ENCODE measurements around the gene TEKTIP1.
A peak's percentile ranks its signal among the peaks of the same experiment; 100 is the strongest.
"Not testable (repeated sequence)": the region's sequence is repeated elsewhere in the genome, so short reads cannot be mapped to it uniquely, and the experiment has no call there.

The TEKTIP1 gene

DNA sequence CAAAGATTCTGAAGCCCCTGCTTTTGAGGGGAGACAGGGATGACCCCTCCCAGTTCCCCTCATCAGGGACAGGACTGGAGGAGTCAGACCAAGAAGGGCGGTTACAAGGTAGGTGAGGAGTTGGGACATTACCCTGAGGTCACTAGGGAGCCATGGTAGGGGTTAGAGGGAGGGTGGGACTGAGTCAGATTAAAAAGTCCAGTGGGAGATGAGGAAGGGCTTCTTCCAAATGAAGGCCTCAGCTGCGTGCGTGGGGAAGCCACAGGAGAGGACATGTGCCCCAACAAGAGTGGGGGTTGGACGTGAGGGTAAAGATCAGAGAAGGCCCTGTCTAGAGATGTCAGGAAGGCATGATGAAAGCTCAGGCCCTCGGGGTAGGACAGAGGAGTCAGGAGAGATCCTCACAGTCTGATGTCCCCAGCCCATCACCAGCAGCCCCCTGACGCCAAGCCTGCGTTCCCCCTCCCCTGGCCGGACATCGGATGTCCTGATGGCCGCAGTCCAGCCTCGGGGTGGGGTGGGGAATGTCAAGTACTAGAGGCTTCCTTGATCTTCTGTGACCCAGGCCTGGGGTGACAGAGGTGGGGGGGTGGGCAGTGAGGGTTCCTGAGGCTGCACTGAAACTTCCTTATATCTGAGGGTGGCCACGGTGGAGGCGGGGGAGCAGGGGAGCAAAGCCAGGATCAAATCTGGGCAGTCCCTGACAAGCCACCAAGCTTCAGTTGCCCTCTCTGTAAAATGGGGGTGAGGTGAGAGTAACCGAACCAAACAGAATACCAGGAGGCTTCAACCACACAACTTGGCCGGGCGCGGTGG, 24.9 kb downstream of the TEKTIP1 start:
- Histone ChIP-seq H3K9ac (ENCODE audit: low read depth, low read length) (no peak overlapping the region), H3K9me3 (ENCODE audit: control insufficient read depth, insufficient read depth, low read length) (no peaks in the 10 kb centered on the region), H3K36me3 (ENCODE audit: insufficient read depth, low read length) (no peaks in the 10 kb centered on the region), H3K4me1 (ENCODE audit: insufficient read depth, low read length) (no peaks in the 10 kb centered on the region; the same call in 1 of the 2 replicates)

DNA sequence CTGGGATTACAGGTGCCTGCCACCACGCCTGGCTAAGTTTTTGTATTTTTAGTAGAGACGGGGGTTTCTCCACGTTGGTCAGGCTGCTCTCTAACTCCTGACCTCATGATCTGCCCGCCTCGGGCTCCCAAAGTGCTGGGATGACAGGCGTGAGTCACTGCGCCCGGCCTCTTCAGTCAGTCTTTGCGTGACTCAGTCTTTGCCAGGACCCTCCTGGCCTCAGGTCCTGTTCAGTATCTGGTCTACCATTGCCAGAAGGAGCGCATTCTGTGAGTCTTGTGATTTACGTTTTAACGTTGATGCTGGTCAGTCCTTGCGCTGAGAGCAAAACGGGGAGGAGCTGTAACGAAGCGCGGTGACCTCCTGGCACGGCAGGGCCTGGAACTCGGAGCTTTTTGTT, 26.2 kb downstream of the TEKTIP1 start:
- no peaks in the 10 kb centered on the region for H3K9me3 ChIP-seq (ENCODE audit: control insufficient read depth, insufficient read depth, low read length)
- no peak overlapping the region for H3K9ac ChIP-seq (ENCODE audit: low read depth, low read length)
- no peaks in the 10 kb centered on the region for H3K36me3 ChIP-seq (ENCODE audit: insufficient read depth, low read length)
- no peaks in the 10 kb centered on the region; the same call in 1 of the 2 replicates for H3K4me1 ChIP-seq (ENCODE audit: insufficient read depth, low read length)

DNA sequence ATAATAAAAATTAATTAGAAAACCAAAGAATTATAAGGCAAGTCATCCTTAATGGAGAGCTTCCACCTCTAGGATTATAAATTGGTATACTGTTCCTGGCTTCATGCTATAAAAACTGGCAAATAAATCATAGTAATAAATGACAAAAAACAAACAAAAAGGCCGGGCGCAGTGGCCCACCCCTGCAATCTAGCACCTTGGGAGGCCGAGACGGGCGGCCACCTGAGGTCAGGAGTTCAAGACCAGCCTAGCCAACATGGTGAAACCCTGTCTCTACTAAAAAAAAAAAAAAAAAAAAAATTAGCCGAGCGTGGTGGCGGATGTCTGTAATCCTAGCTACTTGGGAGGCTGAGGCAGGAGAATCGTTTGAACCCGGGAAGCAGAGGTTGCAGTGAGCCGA, 31.1 kb downstream of the TEKTIP1 start:
- not testable (repeated sequence) for H3K36me3 ChIP-seq (ENCODE audit: insufficient read depth, low read length); H3K4me1 ChIP-seq (ENCODE audit: insufficient read depth, low read length); H3K9ac ChIP-seq (ENCODE audit: low read depth, low read length); H3K9me3 ChIP-seq (ENCODE audit: control insufficient read depth, insufficient read depth, low read length)

DNA sequence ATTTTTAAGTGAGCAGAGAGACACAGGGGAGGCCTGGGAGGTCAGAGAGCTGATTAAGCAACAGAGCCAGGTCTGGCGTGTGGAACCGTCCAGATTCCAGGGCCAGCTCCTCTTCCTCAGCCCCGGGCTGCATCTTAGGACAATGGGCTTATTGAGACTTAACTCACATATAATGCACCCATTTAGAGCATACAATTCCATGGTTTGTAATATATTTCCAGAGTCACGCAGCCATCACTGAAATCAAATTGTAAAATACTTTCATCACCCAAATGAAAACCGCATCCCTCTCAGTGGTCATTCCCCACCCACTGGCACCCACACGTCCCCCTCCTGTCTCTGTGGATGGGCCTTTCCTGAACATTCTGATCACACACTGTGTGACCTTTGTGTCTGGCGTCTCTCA, 31.6 kb downstream of the TEKTIP1 start:
- Histone ChIP-seq H3K36me3 (ENCODE audit: insufficient read depth, low read length) (no peaks in the 10 kb centered on the region), H3K9me3 (ENCODE audit: control insufficient read depth, insufficient read depth, low read length) (no peaks in the 10 kb centered on the region), H3K4me1 (ENCODE audit: insufficient read depth, low read length) (no peaks in the 10 kb centered on the region; the same call in 1 of the 2 replicates), H3K9ac (ENCODE audit: low read depth, low read length) (no peak overlapping the region)

DNA sequence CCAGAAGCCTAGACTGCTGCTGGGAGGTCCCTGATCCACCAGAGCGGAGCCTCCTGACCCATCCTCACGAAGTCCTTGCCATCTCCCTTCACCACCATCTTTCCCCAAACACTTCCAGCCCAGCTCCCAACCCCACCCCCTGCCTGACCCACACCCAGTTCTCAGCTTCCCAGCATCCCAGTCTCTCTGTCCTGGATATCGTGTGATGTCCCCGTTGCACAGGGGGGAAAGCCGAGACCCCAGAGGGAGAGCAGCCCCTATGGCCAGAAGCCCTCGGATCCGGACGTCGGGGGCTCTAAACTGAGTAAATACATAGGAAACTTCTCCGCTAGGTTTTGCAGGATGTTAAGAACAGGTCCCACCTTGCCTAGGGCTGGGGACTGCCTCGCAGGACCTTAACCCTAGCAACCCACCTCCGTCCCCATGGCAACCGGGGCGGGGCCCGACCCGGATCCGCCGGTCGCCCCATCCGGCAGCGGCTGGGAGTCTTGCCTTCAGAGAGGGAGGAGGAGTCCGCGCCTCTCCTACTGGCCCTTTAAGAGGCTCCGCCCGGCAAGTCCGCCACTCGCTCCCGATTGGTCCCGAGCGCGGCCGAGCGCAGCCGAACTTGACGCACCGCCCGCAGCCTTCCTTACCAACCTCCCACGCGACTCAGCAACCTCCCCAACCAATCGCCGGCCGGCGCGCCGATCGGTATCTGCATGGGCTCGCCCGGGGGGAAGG, 33.3 kb downstream of the TEKTIP1 start:
- H3K9me3 ChIP-seq (ENCODE audit: control insufficient read depth, insufficient read depth, low read length): no peaks in the 10 kb centered on the region
- peak overlapping the region; percentile 45; the same call in 1 of the 2 replicates for H3K9ac ChIP-seq (ENCODE audit: low read depth, low read length)
- no peaks in the 10 kb centered on the region for H3K36me3 ChIP-seq (ENCODE audit: insufficient read depth, low read length)
- no peaks in the 10 kb centered on the region; the same call in 1 of the 2 replicates for H3K4me1 ChIP-seq (ENCODE audit: insufficient read depth, low read length)

DNA sequence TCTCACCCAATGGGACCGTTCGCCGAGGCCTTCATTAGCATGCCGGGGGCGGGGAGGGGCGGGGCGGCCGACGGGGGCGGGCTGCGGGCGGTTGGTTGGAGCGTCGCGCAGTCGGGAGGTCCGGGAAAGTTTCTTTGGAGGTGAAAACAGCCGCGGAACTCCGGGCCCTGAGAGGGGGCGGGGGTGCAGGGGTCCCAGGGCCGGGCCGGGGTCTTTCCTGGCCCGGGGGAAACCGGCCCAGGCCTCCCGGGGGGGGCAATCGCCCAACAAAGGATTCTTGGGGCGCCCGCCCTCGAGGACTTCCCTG, 33.8 kb downstream of the TEKTIP1 start, which contains the start of gene HMG20B:
Gene HMG20B (plus strand): TSS at position 90 of the 307 bp plus-strand sequence. CDS start 366 bp downstream, outside the sequence.
- Histone ChIP-seq H3K4me1 (ENCODE audit: insufficient read depth, low read length) (no peaks in the 10 kb centered on the region; the same call in 1 of the 2 replicates), H3K36me3 (ENCODE audit: insufficient read depth, low read length) (no peaks in the 10 kb centered on the region), H3K9ac (ENCODE audit: low read depth, low read length) (peak within 1 kb of the TSS; percentile 74), H3K9me3 (ENCODE audit: control insufficient read depth, insufficient read depth, low read length) (no peaks in the 10 kb centered on the region)

DNA sequence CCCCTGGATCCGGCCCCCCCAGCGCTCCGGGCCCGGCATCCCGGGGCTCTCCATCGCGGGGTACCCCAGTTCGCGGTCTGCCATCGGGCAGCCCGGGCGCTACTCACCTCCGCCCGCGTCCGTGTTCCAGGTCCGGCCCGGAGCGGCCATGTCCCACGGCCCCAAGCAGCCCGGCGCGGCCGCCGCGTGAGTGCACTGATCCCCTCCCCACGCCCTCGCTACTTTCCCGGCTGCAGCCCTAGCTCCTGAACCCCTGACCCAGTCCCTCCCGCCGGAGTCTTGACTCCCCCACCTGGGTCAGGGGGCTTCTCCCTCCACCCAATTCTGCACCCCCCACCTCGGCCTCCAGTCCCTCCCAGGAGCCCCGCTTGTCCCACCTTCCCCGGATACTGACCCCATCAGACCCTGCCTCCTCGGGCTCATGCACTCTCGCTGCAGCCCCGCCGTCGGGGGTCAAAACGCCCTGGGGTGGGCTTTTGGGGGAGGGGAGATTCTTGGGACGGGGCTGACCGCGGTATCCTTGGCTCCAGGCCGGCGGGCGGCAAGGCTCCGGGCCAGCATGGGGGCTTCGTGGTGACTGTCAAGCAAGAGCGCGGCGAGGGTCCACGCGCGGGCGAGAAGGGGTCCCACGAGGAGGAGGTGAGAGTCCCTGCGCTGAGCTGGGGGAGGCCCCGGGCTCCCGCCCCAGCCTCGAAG, 34.3 kb downstream of the TEKTIP1 start:
- Histone ChIP-seq H3K9me3 (ENCODE audit: control insufficient read depth, insufficient read depth, low read length) (no peaks in the 10 kb centered on the region), H3K4me1 (ENCODE audit: insufficient read depth, low read length) (no peaks in the 10 kb centered on the region; the same call in 1 of the 2 replicates), H3K9ac (ENCODE audit: low read depth, low read length) (peak overlapping the region; percentile 74), H3K36me3 (ENCODE audit: insufficient read depth, low read length) (no peaks in the 10 kb centered on the region)

DNA sequence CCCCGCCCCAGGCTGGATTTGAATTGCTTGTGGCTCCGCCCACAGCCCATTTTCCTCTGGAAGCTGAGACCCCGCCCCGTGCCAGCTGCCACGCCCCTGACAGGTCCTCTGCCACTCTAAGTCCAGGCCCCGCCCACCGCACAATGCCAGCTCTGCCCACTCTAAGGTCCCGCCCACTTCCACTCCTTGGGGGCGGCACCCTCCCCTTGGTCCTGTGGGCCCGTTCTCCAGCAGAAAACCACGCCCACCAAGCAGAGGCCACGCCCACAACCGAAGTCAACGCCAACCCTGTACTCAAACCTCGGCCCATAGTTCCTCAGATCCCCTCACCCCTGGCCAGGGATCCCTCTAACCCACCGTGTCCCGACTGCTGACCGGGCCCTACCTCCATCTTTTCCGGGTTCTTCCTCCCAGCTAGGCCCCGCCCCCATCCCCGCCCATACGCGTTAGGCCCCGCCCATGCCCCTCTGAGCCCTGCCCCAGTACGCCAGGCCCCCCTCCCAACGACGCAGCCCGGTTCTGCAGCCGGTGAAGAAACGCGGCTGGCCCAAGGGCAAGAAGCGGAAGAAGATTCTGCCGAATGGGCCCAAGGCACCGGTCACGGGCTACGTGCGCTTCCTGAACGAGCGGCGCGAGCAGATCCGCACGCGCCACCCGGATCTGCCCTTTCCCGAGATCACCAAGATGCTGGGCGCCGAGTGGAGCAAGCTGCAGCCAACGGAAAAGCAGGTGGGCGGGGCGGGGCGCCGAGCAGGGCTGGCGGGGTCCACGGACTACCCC, 35.1 kb downstream of the TEKTIP1 start:
- Histone ChIP-seq H3K36me3 (ENCODE audit: insufficient read depth, low read length) (no peaks in the 10 kb centered on the region), H3K9ac (ENCODE audit: low read depth, low read length) (peak overlapping the region; percentile 74), H3K4me1 (ENCODE audit: insufficient read depth, low read length) (no peaks in the 10 kb centered on the region; the same call in 1 of the 2 replicates), H3K9me3 (ENCODE audit: control insufficient read depth, insufficient read depth, low read length) (no peaks in the 10 kb centered on the region)

DNA sequence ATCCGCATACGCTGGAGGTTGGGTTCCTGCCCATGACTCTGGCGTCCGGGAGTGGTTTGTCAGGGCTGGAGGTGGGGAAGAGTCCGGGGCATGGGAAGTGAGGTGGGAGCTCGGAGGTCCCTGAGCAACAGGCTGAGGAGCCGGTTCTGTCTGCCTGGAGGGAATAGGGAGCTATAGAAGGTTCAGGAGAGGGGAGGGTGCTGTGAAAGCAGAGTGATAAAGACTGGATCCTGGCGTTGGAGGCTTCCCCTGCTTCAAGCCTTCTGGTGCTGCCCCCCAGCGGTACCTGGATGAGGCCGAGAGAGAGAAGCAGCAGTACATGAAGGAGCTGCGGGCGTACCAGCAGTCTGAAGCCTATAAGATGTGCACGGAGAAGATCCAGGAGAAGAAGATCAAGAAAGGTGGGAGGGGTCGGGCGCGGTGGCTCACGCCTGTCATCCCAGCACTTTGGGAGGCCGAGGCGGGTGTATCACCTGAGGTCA, 36.3 kb downstream of the TEKTIP1 start:
- no peak overlapping the region for H3K9ac ChIP-seq (ENCODE audit: low read depth, low read length)
- no peaks in the 10 kb centered on the region for H3K9me3 ChIP-seq (ENCODE audit: control insufficient read depth, insufficient read depth, low read length)
- no peaks in the 10 kb centered on the region; the same call in 1 of the 2 replicates for H3K4me1 ChIP-seq (ENCODE audit: insufficient read depth, low read length)
- no peaks in the 10 kb centered on the region for H3K36me3 ChIP-seq (ENCODE audit: insufficient read depth, low read length)

DNA sequence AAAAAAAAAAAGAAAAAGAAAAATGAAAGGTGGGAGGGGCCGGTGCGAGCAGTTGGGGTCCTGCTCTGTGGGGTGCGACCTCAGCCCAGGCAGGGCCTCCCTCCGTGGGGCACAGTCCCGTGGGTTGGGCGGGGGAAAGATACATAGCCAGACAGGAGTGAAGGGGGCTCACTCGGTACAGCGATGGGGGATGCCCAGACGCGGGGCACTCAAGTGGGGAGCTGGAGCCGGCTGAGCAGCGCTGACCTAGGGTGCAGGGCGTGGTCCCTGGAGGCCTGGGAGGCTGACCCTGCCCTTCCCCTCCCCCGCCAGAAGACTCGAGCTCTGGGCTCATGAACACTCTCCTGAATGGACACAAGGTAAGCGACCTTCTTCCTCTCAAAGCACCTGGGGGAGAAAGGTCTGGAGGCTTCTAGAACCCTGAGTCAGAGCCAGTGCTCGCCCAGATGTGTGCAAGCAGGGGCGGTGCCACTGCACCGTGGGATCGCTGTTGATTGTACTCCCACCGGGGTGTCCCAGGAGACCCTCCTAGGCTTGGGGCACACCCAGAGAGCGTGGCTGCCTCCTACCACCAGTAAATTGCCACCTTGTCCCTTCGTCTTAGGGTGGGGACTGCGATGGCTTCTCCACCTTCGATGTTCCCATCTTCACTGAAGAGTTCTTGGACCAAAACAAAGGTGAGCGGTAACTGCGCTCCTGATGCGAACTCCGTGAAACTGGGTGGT, 37.1 kb downstream of the TEKTIP1 start:
- Histone ChIP-seq H3K9me3 (ENCODE audit: control insufficient read depth, insufficient read depth, low read length) (no peaks in the 10 kb centered on the region), H3K4me1 (ENCODE audit: insufficient read depth, low read length) (no peaks in the 10 kb centered on the region; the same call in 1 of the 2 replicates), H3K9ac (ENCODE audit: low read depth, low read length) (peak overlapping the region; percentile 57), H3K36me3 (ENCODE audit: insufficient read depth, low read length) (no peaks in the 10 kb centered on the region)

DNA sequence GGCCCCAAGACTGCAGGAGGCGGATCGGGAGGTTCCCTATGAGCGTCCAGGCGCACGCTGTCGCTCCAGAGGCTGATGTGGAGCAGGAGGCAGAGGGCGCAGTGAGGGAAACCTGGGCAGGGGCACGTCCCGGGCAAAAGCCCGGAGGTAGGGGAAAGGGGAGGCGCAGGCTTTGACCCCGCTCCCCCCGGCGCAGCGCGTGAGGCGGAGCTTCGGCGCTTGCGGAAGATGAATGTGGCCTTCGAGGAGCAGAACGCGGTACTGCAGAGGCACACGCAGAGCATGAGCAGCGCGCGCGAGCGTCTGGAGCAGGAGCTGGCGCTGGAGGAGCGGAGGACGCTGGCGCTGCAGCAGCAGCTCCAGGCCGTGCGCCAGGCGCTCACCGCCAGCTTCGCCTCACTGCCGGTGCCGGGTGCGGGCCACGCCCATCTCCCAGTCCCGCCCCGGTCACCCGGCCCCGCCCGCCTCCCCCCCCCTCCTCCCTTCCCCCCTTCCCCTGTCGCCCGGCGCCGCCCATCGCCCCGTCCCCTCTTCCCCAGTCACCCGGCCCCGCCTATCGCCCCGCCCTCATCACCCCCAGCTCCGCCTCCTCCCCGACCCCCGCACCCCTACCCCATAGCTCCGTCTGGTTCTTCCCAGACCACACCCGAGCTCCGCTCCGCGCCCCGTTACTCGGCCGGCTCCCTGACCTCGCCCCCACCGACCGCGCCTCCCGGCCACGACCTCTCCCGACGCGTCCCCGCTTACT, 37.9 kb downstream of the TEKTIP1 start:
- Histone ChIP-seq H3K9me3 (ENCODE audit: control insufficient read depth, insufficient read depth, low read length) (no peaks in the 10 kb centered on the region), H3K36me3 (ENCODE audit: insufficient read depth, low read length) (no peaks in the 10 kb centered on the region), H3K9ac (ENCODE audit: low read depth, low read length) (peak overlapping the region; percentile 57), H3K4me1 (ENCODE audit: insufficient read depth, low read length) (no peaks in the 10 kb centered on the region; the same call in 1 of the 2 replicates)

DNA sequence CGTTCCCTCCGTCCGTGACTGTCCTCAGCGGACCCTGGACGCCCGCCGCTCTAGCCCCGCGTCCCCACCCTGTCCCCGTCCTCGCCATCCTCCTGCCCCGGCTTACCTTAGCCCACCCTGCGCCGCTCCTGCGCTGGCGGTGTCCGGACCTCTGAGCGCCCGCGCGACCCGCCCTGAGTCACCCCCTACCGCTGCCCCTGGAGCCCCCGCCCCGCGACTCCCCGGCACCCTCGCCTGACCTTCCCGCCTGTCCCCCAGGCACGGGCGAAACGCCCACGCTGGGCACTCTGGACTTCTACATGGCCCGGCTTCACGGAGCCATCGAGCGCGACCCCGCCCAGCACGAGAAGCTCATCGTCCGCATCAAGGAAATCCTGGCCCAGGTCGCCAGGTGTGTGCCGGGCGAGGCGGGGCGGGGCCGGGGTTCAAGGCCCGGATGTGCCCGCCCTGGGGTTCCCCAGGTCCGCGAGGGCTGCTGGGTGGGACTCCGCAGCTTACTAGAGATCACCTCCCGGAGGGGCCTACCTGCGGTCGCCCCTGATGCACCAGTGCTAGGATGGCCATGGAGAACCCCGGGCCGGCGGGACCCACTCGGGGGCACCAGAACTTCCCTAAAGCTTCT, 38.9 kb downstream of the TEKTIP1 start:
- no peaks in the 10 kb centered on the region for H3K36me3 ChIP-seq (ENCODE audit: insufficient read depth, low read length)
- no peaks in the 10 kb centered on the region for H3K9me3 ChIP-seq (ENCODE audit: control insufficient read depth, insufficient read depth, low read length)
- no peaks in the 10 kb centered on the region; the same call in 1 of the 2 replicates for H3K4me1 ChIP-seq (ENCODE audit: insufficient read depth, low read length)
- H3K9ac ChIP-seq (ENCODE audit: low read depth, low read length): peak overlapping the region; percentile 42; the same call in 1 of the 2 replicates

All from ES-I3 (cell line).